ENCODE results near the gene USPL1.

DNA sequence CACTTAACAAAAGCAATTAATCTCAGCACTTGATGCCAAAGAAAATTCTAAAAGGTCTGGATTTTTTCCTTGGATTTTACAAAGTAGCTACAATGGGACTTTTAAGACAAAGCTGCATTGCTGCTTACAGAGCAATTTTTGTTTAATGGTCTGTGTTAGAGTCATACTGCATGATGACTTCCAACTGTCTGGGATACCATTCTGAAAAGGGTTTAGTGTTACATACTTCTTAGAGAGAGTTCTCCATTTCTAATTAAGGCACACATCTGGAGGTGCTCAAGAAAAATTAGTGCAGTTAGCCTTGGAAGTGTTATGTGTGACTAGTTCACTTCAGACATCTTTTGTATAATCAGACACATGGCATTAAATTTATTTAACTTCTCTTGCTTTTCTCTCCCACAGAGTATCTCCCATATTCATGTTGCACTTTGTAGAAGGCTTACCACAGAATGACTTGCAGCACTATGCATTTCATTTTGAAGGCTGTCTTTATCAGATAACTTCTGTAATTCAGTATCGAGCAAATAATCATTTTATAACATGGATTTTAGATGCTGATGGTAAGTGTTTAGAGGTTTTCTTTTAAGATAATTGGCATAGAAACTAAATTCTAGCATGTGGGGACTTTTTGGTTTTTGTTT, 35.1 kb downstream of the USPL1 start:
- no peak for TF ChIP-seq EP300 (conservative IDR thresholded peaks at IDR 0.05; ENCODE audit: poor library complexity, severe bottlenecking)
- TF ChIP-seq, protein P1, sequence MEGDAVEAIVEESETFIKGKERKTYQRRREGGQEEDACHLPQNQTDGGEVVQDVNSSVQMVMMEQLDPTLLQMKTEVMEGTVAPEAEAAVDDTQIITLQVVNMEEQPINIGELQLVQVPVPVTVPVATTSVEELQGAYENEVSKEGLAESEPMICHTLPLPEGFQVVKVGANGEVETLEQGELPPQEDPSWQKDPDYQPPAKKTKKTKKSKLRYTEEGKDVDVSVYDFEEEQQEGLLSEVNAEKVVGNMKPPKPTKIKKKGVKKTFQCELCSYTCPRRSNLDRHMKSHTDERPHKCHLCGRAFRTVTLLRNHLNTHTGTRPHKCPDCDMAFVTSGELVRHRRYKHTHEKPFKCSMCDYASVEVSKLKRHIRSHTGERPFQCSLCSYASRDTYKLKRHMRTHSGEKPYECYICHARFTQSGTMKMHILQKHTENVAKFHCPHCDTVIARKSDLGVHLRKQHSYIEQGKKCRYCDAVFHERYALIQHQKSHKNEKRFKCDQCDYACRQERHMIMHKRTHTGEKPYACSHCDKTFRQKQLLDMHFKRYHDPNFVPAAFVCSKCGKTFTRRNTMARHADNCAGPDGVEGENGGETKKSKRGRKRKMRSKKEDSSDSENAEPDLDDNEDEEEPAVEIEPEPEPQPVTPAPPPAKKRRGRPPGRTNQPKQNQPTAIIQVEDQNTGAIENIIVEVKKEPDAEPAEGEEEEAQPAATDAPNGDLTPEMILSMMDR (IDR thresholded peaks at IDR 0.05; ENCODE audit: poor library complexity, severe bottlenecking): no peak

Data from neural cell (in vitro differentiated cells).